SU-DHL-6 (cell line): ENCODE measurements around the gene EPHA3.

Experiments
- H2AFZ ChIP-seq: fragments of 200-600 bp; sonication (generic); 2 replicates; pipeline ENCODE4 v1.6.1; 2014; ENCODE audit warnings: low read depth, mild to moderate bottlenecking, moderate library complexity, mixed read lengths, antibody characterized with exemption, low read length; ENCODE audit not compliant: severe bottlenecking
- H3F3A ChIP-seq: fragments of 200-600 bp; shearing (Covaris generic); 2 replicates; pipeline ENCODE4 v1.6.0; 2016; ENCODE audit warnings: antibody characterized with exemption, mild to moderate bottlenecking; ENCODE audit not compliant: insufficient read depth
- H3K27ac ChIP-seq: fragments of 200-600 bp; sonication (generic); 2 replicates; pipeline ENCODE4 v1.5.1; 2016; ENCODE audit warnings: low read depth, mild to moderate bottlenecking, low read length, moderate library complexity, mixed read lengths
- H3K27me3 ChIP-seq: fragments of 200-600 bp; sonication (generic), shearing (Covaris generic); 2 replicates; pipeline ENCODE4 v1.6.0; 2014; ENCODE audit warnings: mild to moderate bottlenecking, low read length
- H3K36me3 ChIP-seq: fragments of 200-600 bp; sonication (generic); 2 replicates; pipeline ENCODE4 v1.6.1; 2014; ENCODE audit warnings: mild to moderate bottlenecking, low read length, mixed read lengths
- H3K4me2 ChIP-seq: fragments of 300-600, 200-600 bp; shearing (Covaris generic), sonication (generic); 2 replicates; pipeline ENCODE4 v1.6.0; 2014; ENCODE audit warnings: low read length, low read depth, mild to moderate bottlenecking; ENCODE audit not compliant: poor library complexity, severe bottlenecking
- H3K4me3 ChIP-seq: fragments of 200-600 bp; sonication (generic); 2 replicates; pipeline ENCODE4 v1.5.1; 2014; ENCODE audit warnings: antibody characterized with exemption, low read length, mild to moderate bottlenecking, mixed read lengths; ENCODE audit not compliant: insufficient read depth, poor library complexity, severe bottlenecking
- H3K79me2 ChIP-seq: fragments of 200-600 bp; sonication (generic); 2 replicates; pipeline ENCODE4 v1.6.1; 2014; ENCODE audit warnings: mild to moderate bottlenecking, low read length, moderate library complexity; ENCODE audit not compliant: insufficient read depth
- H3K9ac ChIP-seq: fragments of 200-600 bp; sonication (generic); 2 replicates; pipeline ENCODE4 v1.7.0; 2014; ENCODE audit warnings: mild to moderate bottlenecking, low read length
- H3K9me2 ChIP-seq: fragments of 200-600 bp; sonication (generic); replicated peaks from 2 replicates; pipeline ENCODE4 v1.6.1; 2014; ENCODE audit warnings: low read length; ENCODE audit not compliant: insufficient read depth
- H3K9me3 ChIP-seq: fragments of 200-600 bp; sonication (generic); 2 replicates; pipeline ENCODE4 v1.6.1; 2014; ENCODE audit warnings: low read length, mixed read lengths; ENCODE audit not compliant: insufficient read depth
- H4K20me1 ChIP-seq: fragments of 200-600 bp; sonication (generic); 2 replicates; pipeline ENCODE4 v1.6.1; 2014; ENCODE audit warnings: low read depth, mild to moderate bottlenecking, antibody characterized with exemption, low read length, moderate library complexity, mixed read lengths
- EZH2phosphoT487 ChIP-seq: fragments of 200-600 bp; sonication (generic), shearing (Covaris generic); conservative IDR thresholded peaks from 2 replicates; pipeline ENCODE4 v1.6.1; 2018; ENCODE audit warnings: mild to moderate bottlenecking, antibody characterized with exemption, low read length, moderate library complexity, mixed read lengths
- TF ChIP-seq, protein P1 (sequence below): fragments of 200-600 bp; sonication (generic); IDR thresholded peaks from one replicate; pipeline ENCODE4 v1.5.1; 2017; ENCODE audit warnings: antibody characterized with exemption, mild to moderate bottlenecking, low read length, moderate library complexity; ENCODE audit not compliant: insufficient read depth, poor library complexity, severe bottlenecking

EPHA3 gene

DNA sequence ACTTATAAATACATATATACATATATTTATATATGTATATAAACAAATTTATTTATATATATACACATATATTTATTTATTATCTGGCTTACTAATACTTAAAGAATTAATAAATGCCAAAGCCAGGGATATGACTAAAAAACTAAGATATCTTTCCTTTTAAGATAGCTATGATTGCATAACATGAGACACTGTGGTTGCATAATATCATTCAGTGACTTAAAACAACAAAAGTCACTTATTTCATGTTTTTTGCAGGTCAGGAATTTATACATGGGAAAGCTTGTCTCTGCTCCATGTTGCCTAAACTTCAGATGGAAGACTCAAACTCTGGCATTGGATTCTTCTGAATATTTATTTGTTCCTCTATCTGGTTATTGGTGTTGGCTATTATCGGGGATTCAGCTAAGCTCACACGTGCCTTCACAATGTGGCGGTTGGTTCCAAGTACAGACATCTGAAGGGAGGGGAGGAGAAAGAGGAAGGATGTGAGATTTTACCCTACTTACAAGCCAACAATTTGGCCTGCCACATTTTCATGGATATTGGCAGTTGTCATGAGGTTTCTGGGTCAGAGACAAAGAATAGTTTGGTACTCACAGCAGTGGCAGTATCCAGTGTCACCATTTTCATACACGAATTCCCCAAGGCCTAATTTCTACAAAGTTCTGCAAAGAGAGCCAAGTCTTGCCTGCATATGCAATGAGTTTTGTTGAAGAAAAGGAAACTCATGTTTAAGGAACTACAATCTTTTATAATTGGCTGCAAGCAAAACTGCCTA, 381.6 kb downstream of the EPHA3 start:
- Histone ChIP-seq H3K36me3 (no peaks in the 10 kb centered on the region), H4K20me1 (no peaks in the 10 kb centered on the region), H3K27me3 (no peaks in the 10 kb centered on the region), H3F3A (no peaks in the 10 kb centered on the region), H3K4me2 (no peak overlapping the region), H3K9me3 (no peaks in the 10 kb centered on the region), H3K9ac (no peak overlapping the region), H3K27ac (no peak overlapping the region), H3K79me2 (no peaks in the 10 kb centered on the region), H3K4me3 (no peak overlapping the region), H2AFZ (no peak overlapping the region), H3K9me2 (no peaks in the 10 kb centered on the region)
- TF ChIP-seq, protein P1, sequence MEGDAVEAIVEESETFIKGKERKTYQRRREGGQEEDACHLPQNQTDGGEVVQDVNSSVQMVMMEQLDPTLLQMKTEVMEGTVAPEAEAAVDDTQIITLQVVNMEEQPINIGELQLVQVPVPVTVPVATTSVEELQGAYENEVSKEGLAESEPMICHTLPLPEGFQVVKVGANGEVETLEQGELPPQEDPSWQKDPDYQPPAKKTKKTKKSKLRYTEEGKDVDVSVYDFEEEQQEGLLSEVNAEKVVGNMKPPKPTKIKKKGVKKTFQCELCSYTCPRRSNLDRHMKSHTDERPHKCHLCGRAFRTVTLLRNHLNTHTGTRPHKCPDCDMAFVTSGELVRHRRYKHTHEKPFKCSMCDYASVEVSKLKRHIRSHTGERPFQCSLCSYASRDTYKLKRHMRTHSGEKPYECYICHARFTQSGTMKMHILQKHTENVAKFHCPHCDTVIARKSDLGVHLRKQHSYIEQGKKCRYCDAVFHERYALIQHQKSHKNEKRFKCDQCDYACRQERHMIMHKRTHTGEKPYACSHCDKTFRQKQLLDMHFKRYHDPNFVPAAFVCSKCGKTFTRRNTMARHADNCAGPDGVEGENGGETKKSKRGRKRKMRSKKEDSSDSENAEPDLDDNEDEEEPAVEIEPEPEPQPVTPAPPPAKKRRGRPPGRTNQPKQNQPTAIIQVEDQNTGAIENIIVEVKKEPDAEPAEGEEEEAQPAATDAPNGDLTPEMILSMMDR: no peak
- no peak for TF ChIP-seq EZH2phosphoT487

DNA sequence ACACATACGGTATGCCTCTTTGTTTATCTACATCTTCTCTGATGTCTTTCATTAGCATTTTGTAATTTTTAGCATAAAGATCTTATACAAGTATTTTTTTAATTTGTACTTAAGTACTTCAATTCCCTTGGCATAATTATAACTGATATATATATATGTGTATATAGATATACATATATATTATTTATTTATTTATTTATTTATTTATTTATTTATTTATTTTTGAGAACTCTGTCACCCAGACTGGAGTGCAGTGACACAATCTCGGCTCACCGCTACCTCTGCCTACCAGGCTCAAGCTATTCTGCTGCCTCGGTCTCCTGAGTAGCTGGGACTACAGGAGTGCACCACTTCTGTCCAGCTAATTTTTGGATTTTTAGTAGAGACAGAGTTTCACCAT, 382.7 kb downstream of the EPHA3 start:
- H3K27ac ChIP-seq: no peak overlapping the region
- TF ChIP-seq, protein P1: no peak
- TF ChIP-seq EZH2phosphoT487: no peak

DNA sequence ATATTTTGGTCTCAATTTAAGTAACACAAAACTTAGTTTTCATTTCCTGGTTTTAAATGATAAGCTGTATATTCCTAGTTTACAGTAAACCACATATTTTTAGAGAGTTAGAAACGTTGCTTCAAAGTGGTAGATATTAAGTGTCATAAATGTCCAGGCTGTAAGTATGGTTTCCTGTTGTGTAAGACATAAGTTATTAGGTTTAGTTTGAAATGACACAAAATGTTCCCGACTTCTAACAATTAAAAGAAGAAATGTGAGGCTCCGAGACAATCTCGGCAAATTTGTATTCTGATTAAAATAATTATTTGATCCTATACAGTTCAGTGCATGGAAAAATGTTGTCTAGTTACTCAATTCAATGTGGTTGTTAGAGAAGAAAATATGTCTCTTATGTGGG, 387.3 kb downstream of the EPHA3 start:
- no peaks in the 10 kb centered on the region for H3K27me3 ChIP-seq
- no peak overlapping the region for H2AFZ ChIP-seq
- H3K9ac ChIP-seq: no peak overlapping the region
- H3K27ac ChIP-seq: no peak overlapping the region
- no peaks in the 10 kb centered on the region for H3K79me2 ChIP-seq
- H3K9me3 ChIP-seq: no peaks in the 10 kb centered on the region
- no peak overlapping the region for H3K4me3 ChIP-seq
- no peak for TF ChIP-seq EZH2phosphoT487
- TF ChIP-seq, protein P1: no peak
- H3K4me2 ChIP-seq: no peak overlapping the region
- H4K20me1 ChIP-seq: no peaks in the 10 kb centered on the region
- H3F3A ChIP-seq: no peaks in the 10 kb centered on the region
- H3K36me3 ChIP-seq: no peaks in the 10 kb centered on the region
- no peaks in the 10 kb centered on the region for H3K9me2 ChIP-seq

More for the DNA sequence above, 382.7 kb downstream of the EPHA3 start:
- no peaks in the 10 kb centered on the region for H3K36me3 ChIP-seq
- no peaks in the 10 kb centered on the region for H3F3A ChIP-seq
- no peak overlapping the region for H3K4me2 ChIP-seq
- H3K4me3 ChIP-seq: no peak overlapping the region
- H3K9ac ChIP-seq: no peak overlapping the region
- H3K79me2 ChIP-seq: no peaks in the 10 kb centered on the region
- H4K20me1 ChIP-seq: no peaks in the 10 kb centered on the region
- no peaks in the 10 kb centered on the region for H3K27me3 ChIP-seq
- H2AFZ ChIP-seq: no peak overlapping the region
- no peaks in the 10 kb centered on the region for H3K9me2 ChIP-seq
- no peaks in the 10 kb centered on the region for H3K9me3 ChIP-seq
